ENCODE data around the gene LUZP2.

DNA sequence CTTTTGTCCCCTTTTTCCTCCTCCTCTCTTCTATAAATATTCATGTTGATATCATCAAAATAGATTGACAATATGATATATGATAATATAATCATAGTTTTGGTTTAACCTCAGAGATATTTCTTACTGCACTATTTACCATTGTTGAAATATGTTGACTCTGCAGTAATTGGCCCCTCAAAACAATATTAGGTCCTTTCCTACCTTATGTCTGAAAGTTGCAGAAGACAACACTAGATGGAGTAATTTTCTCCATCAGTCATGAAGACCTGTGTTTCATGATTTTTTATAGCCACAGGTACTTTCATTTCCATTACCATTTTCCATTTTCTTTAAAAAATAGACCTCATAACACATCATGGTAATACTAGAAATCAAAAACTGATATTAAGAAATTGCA, 284.4 kb downstream of the LUZP2 start:
- no peak for TF ChIP-seq VEZF1 (CRISPR knock-in tag; IDR thresholded peaks at IDR 0.05)
- TF ChIP-seq POLR2A (conservative IDR thresholded peaks at IDR 0.05): no peak
- TF ChIP-seq SOX6 (IDR thresholded peaks at IDR 0.05): no peak
- TF ChIP-seq, protein P1, sequence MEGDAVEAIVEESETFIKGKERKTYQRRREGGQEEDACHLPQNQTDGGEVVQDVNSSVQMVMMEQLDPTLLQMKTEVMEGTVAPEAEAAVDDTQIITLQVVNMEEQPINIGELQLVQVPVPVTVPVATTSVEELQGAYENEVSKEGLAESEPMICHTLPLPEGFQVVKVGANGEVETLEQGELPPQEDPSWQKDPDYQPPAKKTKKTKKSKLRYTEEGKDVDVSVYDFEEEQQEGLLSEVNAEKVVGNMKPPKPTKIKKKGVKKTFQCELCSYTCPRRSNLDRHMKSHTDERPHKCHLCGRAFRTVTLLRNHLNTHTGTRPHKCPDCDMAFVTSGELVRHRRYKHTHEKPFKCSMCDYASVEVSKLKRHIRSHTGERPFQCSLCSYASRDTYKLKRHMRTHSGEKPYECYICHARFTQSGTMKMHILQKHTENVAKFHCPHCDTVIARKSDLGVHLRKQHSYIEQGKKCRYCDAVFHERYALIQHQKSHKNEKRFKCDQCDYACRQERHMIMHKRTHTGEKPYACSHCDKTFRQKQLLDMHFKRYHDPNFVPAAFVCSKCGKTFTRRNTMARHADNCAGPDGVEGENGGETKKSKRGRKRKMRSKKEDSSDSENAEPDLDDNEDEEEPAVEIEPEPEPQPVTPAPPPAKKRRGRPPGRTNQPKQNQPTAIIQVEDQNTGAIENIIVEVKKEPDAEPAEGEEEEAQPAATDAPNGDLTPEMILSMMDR (IDR thresholded peaks at IDR 0.05 in 2 of 3, conservative IDR thresholded peaks at IDR 0.05 in 1 of 3; ENCODE audit: insufficient read depth in 2 of 3, low read depth in 1 of 3, low read length in 3 of 3): no peak
- no peak for TF ChIP-seq RBM14 (IDR thresholded peaks at IDR 0.05; ENCODE audit: borderline replicate concordance, insufficient read depth, low read depth, low read length)
- TF ChIP-seq, protein P2, sequence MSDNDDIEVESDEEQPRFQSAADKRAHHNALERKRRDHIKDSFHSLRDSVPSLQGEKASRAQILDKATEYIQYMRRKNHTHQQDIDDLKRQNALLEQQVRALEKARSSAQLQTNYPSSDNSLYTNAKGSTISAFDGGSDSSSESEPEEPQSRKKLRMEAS (CRISPR knock-in tag; IDR thresholded peaks at IDR 0.05): no peak
- TF ChIP-seq ZKSCAN3 (CRISPR knock-in tag; IDR thresholded peaks at IDR 0.05): no peak
- TF ChIP-seq CHD2 (IDR thresholded peaks at IDR 0.05; ENCODE audit: low read depth, low read length): no peak
- TF ChIP-seq NRF1 (conservative IDR thresholded peaks at IDR 0.05 in 1 of 2, IDR thresholded peaks at IDR 0.05 in 1 of 2): no peak
- TF ChIP-seq RFX1 (IDR thresholded peaks at IDR 0.05): no peak
- TF ChIP-seq GTF2F1 (IDR thresholded peaks at IDR 0.05; ENCODE audit: low read depth, low read length): no peak
